Natural killer cell treated with Interleukin-12 subunit alpha and Interleukin-12 subunit beta and Interleukin-15 and Interleukin-18, amount 100 ng/mL, for 72 hours (primary cell): ENCODE measurements around the gene ITCH. TPM values are rescaled to one million over a fixed set of nuclear protein-coding genes. Genes with fewer than 3 reads are reported as not detected.

Source experiments
- ATAC-seq, 2 donors: fragments of 150-1000 bp; cut with Tn5 transposase in 1 of 2; sonication (Bioruptor Pico), chemical (Tn5 transposase) in 1 of 2; 2 replicates each; pipeline ENCODE4 v1.10.0; 2021
- DNase-seq: peaks from one replicate; pipeline ENCODE4 v3.0.0; 2022; ENCODE audit warnings: low spot score
- H3K27ac Mint-ChIP-seq, 2 donors: 1 replicate in 1 of 2; 2 replicates in 1 of 2; pipeline ENCODE4 v1.8.0; 2022; ENCODE audit warnings: mixed read lengths in 2 of 2, mild to moderate bottlenecking in 1 of 2, moderate library complexity in 1 of 2
- H3K27me3 Mint-ChIP-seq, 2 donors: 1 replicate in 1 of 2; 2 replicates in 1 of 2; pipeline ENCODE4 v1.8.0; 2022; ENCODE audit warnings: mixed read lengths in 2 of 2
- H3K36me3 Mint-ChIP-seq: one replicate; pipeline ENCODE4 v1.8.0; 2022; ENCODE audit warnings: mixed read lengths
- H3K4me1 Mint-ChIP-seq, 2 donors: 1 replicate in 1 of 2; 2 replicates in 1 of 2; pipeline ENCODE4 v1.8.0; 2022; ENCODE audit warnings: low read depth in 2 of 2, mixed read lengths in 2 of 2, mild to moderate bottlenecking in 1 of 2
- H3K4me3 Mint-ChIP-seq: one replicate; pipeline ENCODE4 v1.8.0; 2022; ENCODE audit warnings: mixed read lengths
- H3K9me3 Mint-ChIP-seq: 2 replicates; pipeline ENCODE4 v1.8.0; 2022; ENCODE audit warnings: mixed read lengths
- total RNA-seq, 2 donors: library from RNA; stranded (reverse); gene quantifications; one replicate each; pipeline ENCODE4 v1.2.3, GENCODE V29; 2022

Gene ITCH
- total RNA-seq, 2 donors from 2014 or later = 79.5 to 83.6 TPM

GRCh38 chr20:34525709-34526416 is 162.8 kb downstream of the ITCH start:
- no peak for ATAC-seq
- no peaks in the 10 kb centered on the region for H3K9me3 Mint-ChIP-seq

GRCh38 chr20:34526466-34526865 is 163.4 kb downstream of the ITCH start:
- Mint-ChIP-seq H3K36me3 (no peaks in the 10 kb centered on the region), H3K9me3 (no peaks in the 10 kb centered on the region), H3K4me3 (no peak overlapping the region), H3K4me1 (peaks cover 33 to 47% of the 10 kb centered on the region in 2 donors), H3K27ac (no peak overlapping the region), H3K27me3 (no peaks in the 10 kb centered on the region)
- ATAC-seq (no peak), DNase-seq (no peak)

More at GRCh38 chr20:34525709-34526416, 162.8 kb downstream of the ITCH start:
- Mint-ChIP-seq H3K27ac (no peak overlapping the region), H3K27me3 (no peaks in the 10 kb centered on the region), H3K36me3 (no peaks in the 10 kb centered on the region), H3K4me3 (no peak overlapping the region), H3K4me1 (peaks cover 29 to 45% of the 10 kb centered on the region in 2 donors)
- no peak for DNase-seq

GRCh38 chr20:34527016-34527415 is 163.9 kb downstream of the ITCH start:
- Mint-ChIP-seq H3K27ac (no peak overlapping the region), H3K27me3 (no peaks in the 10 kb centered on the region), H3K9me3 (no peaks in the 10 kb centered on the region), H3K4me1 (peaks cover 34 to 48% of the 10 kb centered on the region in 2 donors), H3K36me3 (no peaks in the 10 kb centered on the region), H3K4me3 (no peak overlapping the region)
- ATAC-seq (no peak), DNase-seq (no peak)

- Mint-ChIP-seq H3K27me3 (no peaks in the 10 kb centered on the region), H3K4me1 (peaks cover 21 to 40% of the 10 kb centered on the region in 2 donors), H3K27ac (no peak overlapping the region), H3K4me3 (no peak overlapping the region), H3K9me3 (no peaks in the 10 kb centered on the region), H3K36me3 (no peaks in the 10 kb centered on the region)
- DNase-seq = no peak
- no peak for ATAC-seq
Observed at GRCh38 chr20:34528921-34529297, 165.8 kb downstream of the ITCH start.

GRCh38 chr20:34529742-34530141 is 166.7 kb downstream of the ITCH start:
- no peak for ATAC-seq
- no peaks in the 10 kb centered on the region for H3K9me3 Mint-ChIP-seq
- peak overlapping the region in 1 of 2 donors; percentile 83 for H3K27ac Mint-ChIP-seq
- H3K27me3 Mint-ChIP-seq = no peaks in the 10 kb centered on the region
- H3K4me1 Mint-ChIP-seq = peaks cover 21 to 45% of the 10 kb centered on the region in 2 donors
- DNase-seq = no peak
- H3K4me3 Mint-ChIP-seq = no peak overlapping the region
- no peaks in the 10 kb centered on the region for H3K36me3 Mint-ChIP-seq

GRCh38 chr20:34530342-34530741 is 167.3 kb downstream of the ITCH start:
- no peaks in the 10 kb centered on the region for H3K9me3 Mint-ChIP-seq
- no peaks in the 10 kb centered on the region for H3K36me3 Mint-ChIP-seq
- ATAC-seq = no peak
- peaks cover 18 to 43% of the 10 kb centered on the region in 2 donors for H3K4me1 Mint-ChIP-seq
- H3K4me3 Mint-ChIP-seq = no peak overlapping the region
- H3K27ac Mint-ChIP-seq = peak overlapping the region; percentile 21 to 83
- H3K27me3 Mint-ChIP-seq = no peaks in the 10 kb centered on the region
- no peak for DNase-seq

GRCh38 chr20:34531608-34532265 is 168.7 kb downstream of the ITCH start:
- Mint-ChIP-seq H3K27ac (peak overlapping the region; percentile 21 to 26), H3K4me3 (no peak overlapping the region), H3K9me3 (no peaks in the 10 kb centered on the region), H3K27me3 (no peaks in the 10 kb centered on the region), H3K4me1 (peaks cover 16 to 38% of the 10 kb centered on the region in 2 donors), H3K36me3 (no peaks in the 10 kb centered on the region)
- no peak for DNase-seq
- no peak for ATAC-seq

GRCh38 chr20:34532320-34532719 is 169.2 kb downstream of the ITCH start:
- Mint-ChIP-seq H3K4me1 (peaks cover 16 to 38% of the 10 kb centered on the region in 2 donors), H3K27me3 (no peaks in the 10 kb centered on the region), H3K36me3 (no peaks in the 10 kb centered on the region), H3K9me3 (no peaks in the 10 kb centered on the region), H3K27ac (no peak overlapping the region), H3K4me3 (no peak overlapping the region)
- DNase-seq = no peak
- ATAC-seq = no peak

GRCh38 chr20:34532756-34533155 is 169.7 kb downstream of the ITCH start:
- Mint-ChIP-seq H3K27ac (no peak overlapping the region), H3K36me3 (no peaks in the 10 kb centered on the region), H3K27me3 (no peaks in the 10 kb centered on the region), H3K4me1 (peaks cover 16 to 38% of the 10 kb centered on the region in 2 donors), H3K9me3 (no peaks in the 10 kb centered on the region), H3K4me3 (no peak overlapping the region)
- ATAC-seq = no peak
- no peak for DNase-seq

- Mint-ChIP-seq H3K4me1 (peaks cover 16 to 27% of the 10 kb centered on the region in 2 donors), H3K9me3 (no peaks in the 10 kb centered on the region), H3K27ac (no peak overlapping the region), H3K27me3 (no peaks in the 10 kb centered on the region), H3K4me3 (no peak overlapping the region), H3K36me3 (no peaks in the 10 kb centered on the region)
- DNase-seq (no peak), ATAC-seq (no peak)
Observed at GRCh38 chr20:34534391-34535165, 171.5 kb downstream of the ITCH start.

GRCh38 chr20:34535301-34535840 is 172.3 kb downstream of the ITCH start:
- Mint-ChIP-seq H3K36me3 (peaks cover under 1% of the 10 kb centered on the region), H3K27me3 (no peaks in the 10 kb centered on the region), H3K4me3 (no peak overlapping the region), H3K9me3 (no peaks in the 10 kb centered on the region), H3K4me1 (peaks cover 11 to 22% of the 10 kb centered on the region in 2 donors), H3K27ac (no peak overlapping the region)
- DNase-seq (no peak), ATAC-seq (no peak)

- DNase-seq (no peak), ATAC-seq (no peak)
- Mint-ChIP-seq H3K4me3 (no peak overlapping the region), H3K36me3 (peaks cover 5% of the 10 kb centered on the region), H3K27ac (no peak overlapping the region), H3K4me1 (peaks cover 11 to 22% of the 10 kb centered on the region in 2 donors), H3K27me3 (no peaks in the 10 kb centered on the region), H3K9me3 (no peaks in the 10 kb centered on the region)
Observed at GRCh38 chr20:34535857-34536256, 172.8 kb downstream of the ITCH start.

- Mint-ChIP-seq H3K27ac (no peak overlapping the region), H3K36me3 (peaks cover 8% of the 10 kb centered on the region)
Observed at GRCh38 chr20:34536798-34537394, 173.8 kb downstream of the ITCH start.

More at GRCh38 chr20:34536798-34537394, 173.8 kb downstream of the ITCH start:
- DNase-seq (no peak), ATAC-seq (no peak)
- no peak overlapping the region for H3K4me3 Mint-ChIP-seq
- peaks cover 13 to 25% of the 10 kb centered on the region in 2 donors for H3K4me1 Mint-ChIP-seq
- no peaks in the 10 kb centered on the region for H3K27me3 Mint-ChIP-seq
- H3K9me3 Mint-ChIP-seq = no peaks in the 10 kb centered on the region
